ENCODE measurements around the gene WWOX. TPM values are rescaled to one million over a fixed set of nuclear protein-coding genes. Genes with fewer than 3 reads are reported as not detected.
A peak's percentile ranks its signal among the peaks of the same experiment; 100 is the strongest.

Gene WWOX
- total RNA-seq, 1 donor = 8.2 TPM

DNA sequence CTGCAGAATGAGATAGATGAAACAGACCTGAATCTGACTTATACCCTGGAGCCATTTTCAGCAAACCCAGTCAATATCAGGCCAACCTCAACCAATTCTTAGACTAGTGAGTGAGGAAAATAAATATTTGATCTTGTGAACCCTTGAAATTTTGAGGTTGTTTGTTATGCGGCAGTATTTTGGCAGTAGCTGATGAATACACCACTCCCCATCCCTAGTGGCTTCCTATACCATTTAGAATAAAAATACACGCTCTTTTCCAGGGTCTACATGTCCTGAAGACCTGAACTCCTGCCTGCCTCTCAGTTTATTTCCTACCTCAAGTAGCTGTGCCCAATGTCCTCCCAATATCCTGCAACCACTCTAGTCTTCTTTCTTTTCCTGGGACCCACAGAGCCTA, 647.3 kb downstream of the WWOX start:
- no peak for DNase-seq (ENCODE audit: low read depth)
- H3K4me3 ChIP-seq (ENCODE audit: low read depth, low read length) = no peak overlapping the region
- TF ChIP-seq, protein P1, sequence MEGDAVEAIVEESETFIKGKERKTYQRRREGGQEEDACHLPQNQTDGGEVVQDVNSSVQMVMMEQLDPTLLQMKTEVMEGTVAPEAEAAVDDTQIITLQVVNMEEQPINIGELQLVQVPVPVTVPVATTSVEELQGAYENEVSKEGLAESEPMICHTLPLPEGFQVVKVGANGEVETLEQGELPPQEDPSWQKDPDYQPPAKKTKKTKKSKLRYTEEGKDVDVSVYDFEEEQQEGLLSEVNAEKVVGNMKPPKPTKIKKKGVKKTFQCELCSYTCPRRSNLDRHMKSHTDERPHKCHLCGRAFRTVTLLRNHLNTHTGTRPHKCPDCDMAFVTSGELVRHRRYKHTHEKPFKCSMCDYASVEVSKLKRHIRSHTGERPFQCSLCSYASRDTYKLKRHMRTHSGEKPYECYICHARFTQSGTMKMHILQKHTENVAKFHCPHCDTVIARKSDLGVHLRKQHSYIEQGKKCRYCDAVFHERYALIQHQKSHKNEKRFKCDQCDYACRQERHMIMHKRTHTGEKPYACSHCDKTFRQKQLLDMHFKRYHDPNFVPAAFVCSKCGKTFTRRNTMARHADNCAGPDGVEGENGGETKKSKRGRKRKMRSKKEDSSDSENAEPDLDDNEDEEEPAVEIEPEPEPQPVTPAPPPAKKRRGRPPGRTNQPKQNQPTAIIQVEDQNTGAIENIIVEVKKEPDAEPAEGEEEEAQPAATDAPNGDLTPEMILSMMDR (IDR thresholded peaks at IDR 0.05; ENCODE audit: insufficient read depth, low read depth, low read length) = no peak

DNA sequence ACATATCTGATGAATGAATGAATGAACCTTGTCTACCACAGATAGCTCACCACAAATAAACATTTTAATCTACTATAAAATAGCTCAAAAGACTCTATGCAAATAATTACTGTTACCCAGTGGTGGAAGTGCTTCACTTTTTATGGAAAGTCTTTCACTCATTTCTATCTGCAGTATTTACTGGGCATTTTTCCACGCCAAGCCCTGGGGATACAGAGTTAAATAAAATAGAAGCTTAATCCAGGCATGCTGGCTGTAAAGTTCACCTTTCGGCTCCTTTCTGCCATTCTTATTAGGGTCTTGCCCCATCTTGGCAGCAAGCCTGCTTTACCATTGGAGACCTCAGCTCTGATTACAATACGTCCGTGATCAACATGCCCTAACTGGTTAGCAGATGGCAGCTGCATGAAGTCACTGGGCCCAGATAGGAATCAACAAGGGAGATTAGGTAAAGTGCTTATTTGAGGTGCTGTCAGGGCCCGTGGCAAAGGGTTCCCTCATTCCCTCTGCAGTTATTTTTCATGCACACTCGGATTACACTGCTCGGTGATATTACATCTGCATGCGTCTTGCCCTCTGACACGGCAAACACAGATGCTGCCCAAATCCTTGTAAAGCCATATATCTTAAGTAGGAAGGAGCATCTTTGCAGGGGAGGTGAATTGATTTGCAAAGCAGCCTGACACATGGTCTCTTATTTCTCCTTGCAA, 648.9 kb downstream of the WWOX start:
- H3K4me3 ChIP-seq (ENCODE audit: low read depth, low read length) = no peak overlapping the region
- TF ChIP-seq, protein P1 (IDR thresholded peaks at IDR 0.05; ENCODE audit: insufficient read depth, low read depth, low read length) = no peak
- peak; percentile 41 for DNase-seq (ENCODE audit: low read depth)

DNA sequence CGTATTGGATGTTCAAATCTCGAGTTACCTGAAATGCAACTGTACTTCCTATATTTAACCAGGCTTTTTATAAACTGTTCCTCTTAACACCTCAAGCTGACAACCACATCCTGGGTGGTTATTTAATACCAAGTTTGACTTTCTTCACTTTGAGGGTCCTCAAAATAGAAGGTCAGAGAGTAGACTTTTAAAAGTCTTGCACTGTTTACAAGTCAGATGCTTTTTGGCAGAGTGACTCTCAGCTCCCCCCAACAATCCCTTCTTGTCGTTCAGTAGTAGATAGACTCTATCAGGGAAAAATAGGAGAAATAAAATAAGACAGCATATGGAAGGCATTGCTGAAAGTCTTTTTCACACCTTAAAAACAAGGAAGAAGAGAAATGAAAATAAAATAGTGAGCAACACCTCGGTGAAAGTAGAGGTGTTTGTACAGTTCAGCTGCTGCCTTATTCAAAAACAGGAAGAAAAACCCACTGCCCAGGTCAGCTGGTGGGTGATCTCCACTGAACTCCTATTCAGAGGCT, 650.4 kb downstream of the WWOX start:
- no peak overlapping the region for H3K4me3 ChIP-seq (ENCODE audit: low read depth, low read length)
- TF ChIP-seq, protein P1 (IDR thresholded peaks at IDR 0.05; ENCODE audit: insufficient read depth, low read depth, low read length) = no peak
- no peak for DNase-seq (ENCODE audit: low read depth)

DNA sequence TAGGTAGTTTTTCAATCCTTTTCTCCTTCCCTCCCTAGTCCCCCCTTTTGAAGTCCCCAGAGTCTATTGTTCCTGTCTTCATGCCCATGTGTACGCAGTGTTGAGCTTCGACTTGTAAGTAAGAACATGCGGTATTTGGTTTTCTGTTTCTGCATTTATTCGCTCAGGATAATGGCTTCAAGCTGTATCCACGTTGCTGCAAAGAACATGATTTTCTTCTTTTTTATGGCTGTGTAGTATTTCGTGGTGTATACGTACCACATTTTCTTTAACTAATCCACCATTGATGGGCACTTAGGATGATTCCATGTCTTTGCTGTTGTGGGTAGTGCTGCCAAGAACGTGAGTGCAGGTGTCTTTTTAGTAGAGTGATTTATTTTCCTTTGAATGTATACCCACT, 651.2 kb downstream of the WWOX start:
- H3K4me3 ChIP-seq (ENCODE audit: low read depth, low read length) = no peak overlapping the region
- TF ChIP-seq, protein P1 (IDR thresholded peaks at IDR 0.05; ENCODE audit: insufficient read depth, low read depth, low read length) = no peak
- no peak for DNase-seq (ENCODE audit: low read depth)

DNA sequence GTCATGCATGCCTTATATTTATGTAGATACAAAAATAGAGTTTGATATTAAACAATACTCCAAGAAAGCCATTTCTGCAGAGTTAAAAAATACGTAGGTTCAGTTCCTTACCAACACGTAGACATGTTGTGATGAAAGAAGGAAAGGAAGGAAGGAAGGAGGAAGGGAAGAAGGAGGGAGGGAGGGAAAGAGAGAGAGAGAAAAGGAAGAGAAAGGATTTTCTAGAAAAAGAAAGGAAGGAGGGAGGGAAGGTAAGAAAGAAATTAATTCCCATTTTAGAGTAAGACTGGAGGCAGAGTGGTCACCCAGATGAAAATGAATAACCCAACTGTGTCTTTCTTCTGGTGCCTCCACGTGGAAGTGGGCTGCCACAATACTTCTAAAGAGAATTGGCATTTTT, 652.1 kb downstream of the WWOX start:
- TF ChIP-seq, protein P1 (IDR thresholded peaks at IDR 0.05; ENCODE audit: insufficient read depth, low read depth, low read length) = no peak
- DNase-seq (ENCODE audit: low read depth) = no peak
- H3K4me3 ChIP-seq (ENCODE audit: low read depth, low read length) = no peak overlapping the region

DNA sequence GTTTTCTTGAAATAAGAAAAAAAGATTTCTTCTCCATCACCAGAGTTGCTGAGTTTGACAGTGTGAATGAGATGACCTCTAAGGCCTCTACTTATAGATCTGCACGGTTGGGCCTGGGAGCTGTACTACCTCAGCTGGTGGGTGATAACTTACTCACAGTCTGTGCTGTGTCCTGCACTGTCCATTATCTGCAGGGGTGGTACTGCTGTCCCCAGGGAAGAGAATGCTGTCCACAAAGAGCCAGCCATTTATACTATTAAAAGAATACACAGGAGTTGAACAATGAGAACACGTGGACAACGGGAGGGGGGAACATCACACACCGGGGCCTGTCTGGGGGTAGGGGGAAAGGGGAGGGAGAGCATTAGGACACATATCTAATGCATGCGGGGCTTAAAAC, 655.3 kb downstream of the WWOX start:
- TF ChIP-seq, protein P1 (IDR thresholded peaks at IDR 0.05; ENCODE audit: insufficient read depth, low read depth, low read length) = no peak
- H3K4me3 ChIP-seq (ENCODE audit: low read depth, low read length) = no peak overlapping the region
- no peak for DNase-seq (ENCODE audit: low read depth)
